Measurements from ENCODE around the gene NRXN3.

NRXN3 gene

GRCh38 chr14:79614448-79614847, 1444.3 kb downstream of the NRXN3 start:
- DNase-seq = no peak

- no peak for DNase-seq
Observed at GRCh38 chr14:79627058-79627457, 1456.9 kb downstream of the NRXN3 start.

- DNase-seq = no peak
Observed at GRCh38 chr14:79629411-79630287, 1459.5 kb downstream of the NRXN3 start.

- DNase-seq = no peak
Observed at GRCh38 chr14:79630288-79630960, 1460.3 kb downstream of the NRXN3 start.

- no peak for DNase-seq
Observed at GRCh38 chr14:79631276-79631675, 1461.1 kb downstream of the NRXN3 start.

GRCh38 chr14:79638672-79639266, 1468.6 kb downstream of the NRXN3 start:
- no peak for DNase-seq

GRCh38 chr14:79639613-79640012, 1469.4 kb downstream of the NRXN3 start:
- DNase-seq = no peak

- DNase-seq = no peak
Observed at GRCh38 chr14:79641371-79641770, 1471.2 kb downstream of the NRXN3 start.

GRCh38 chr14:79643132-79643531, 1473.0 kb downstream of the NRXN3 start:
- no peak for DNase-seq

- no peak for DNase-seq
Observed at GRCh38 chr14:79645753-79646362, 1475.7 kb downstream of the NRXN3 start.

GRCh38 chr14:79649856-79650255, 1479.7 kb downstream of the NRXN3 start:
- DNase-seq = no peak

GRCh38 chr14:79652513-79653307, 1482.5 kb downstream of the NRXN3 start:
- DNase-seq = no peak

GRCh38 chr14:79656056-79656455, 1485.9 kb downstream of the NRXN3 start:
- no peak for DNase-seq

GRCh38 chr14:79656496-79656895, 1486.3 kb downstream of the NRXN3 start:
- DNase-seq = no peak

- DNase-seq = no peak
Observed at GRCh38 chr14:79658221-79658620, 1488.0 kb downstream of the NRXN3 start.

GRCh38 chr14:79658769-79659168, 1488.6 kb downstream of the NRXN3 start:
- DNase-seq = no peak

- DNase-seq = no peak
Observed at GRCh38 chr14:79660053-79660939, 1490.1 kb downstream of the NRXN3 start.

GRCh38 chr14:79661752-79662151, 1491.6 kb downstream of the NRXN3 start:
- DNase-seq = no peak

- no peak for DNase-seq
Observed at GRCh38 chr14:79663453-79663852, 1493.3 kb downstream of the NRXN3 start.

GRCh38 chr14:79665556-79665955, 1495.4 kb downstream of the NRXN3 start:
- DNase-seq = no peak

GRCh38 chr14:79668951-79669350, 1498.8 kb downstream of the NRXN3 start:
- no peak for DNase-seq

GRCh38 chr14:79670811-79671210, 1500.6 kb downstream of the NRXN3 start:
- no peak for DNase-seq
